Esophagus muscularis mucosa (tissue), 3 donors: ENCODE measurements around the gene RARG.

Experiments used
- POLR2A ChIP-seq: fragments of 450-650 bp; IDR thresholded peaks from one replicate; pipeline ENCODE4 v1.6.1; 2017; ENCODE audit warnings: antibody characterized with exemption, moderate library complexity, mild to moderate bottlenecking, low read depth
- TF ChIP-seq, protein P1 (sequence below), 3 experiments: fragments of 200-600 bp in 2 of 3; fragments of 450-650 bp in 1 of 3; sonication (generic) in 2 of 3; IDR thresholded peaks; one replicate each; pipeline ENCODE4 v1.5.1; 2017 to 2019; ENCODE audit warnings: antibody characterized with exemption in 3 of 3, mild to moderate bottlenecking in 2 of 3, moderate library complexity in 1 of 3

DNA sequence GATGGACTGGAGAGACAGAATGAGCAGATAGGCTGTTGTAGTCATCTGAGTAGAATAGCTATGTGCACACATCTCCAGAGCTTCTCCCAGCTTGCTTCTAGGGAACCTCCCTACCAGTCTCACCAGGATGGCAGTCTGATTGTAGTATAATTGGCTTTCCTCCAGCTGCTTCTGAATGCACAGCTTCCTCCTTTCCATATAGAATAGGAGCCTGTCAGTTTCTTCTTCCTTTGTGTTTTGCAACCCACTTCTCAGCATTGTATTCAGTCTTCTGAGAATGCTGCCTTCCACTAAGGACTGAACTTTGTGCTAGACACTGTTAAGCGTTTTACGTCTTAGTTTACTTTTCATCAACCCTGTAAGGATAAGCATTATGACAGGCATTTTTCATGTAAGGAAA, 49.1 kb downstream of the RARG start:
- TF ChIP-seq, protein P1, sequence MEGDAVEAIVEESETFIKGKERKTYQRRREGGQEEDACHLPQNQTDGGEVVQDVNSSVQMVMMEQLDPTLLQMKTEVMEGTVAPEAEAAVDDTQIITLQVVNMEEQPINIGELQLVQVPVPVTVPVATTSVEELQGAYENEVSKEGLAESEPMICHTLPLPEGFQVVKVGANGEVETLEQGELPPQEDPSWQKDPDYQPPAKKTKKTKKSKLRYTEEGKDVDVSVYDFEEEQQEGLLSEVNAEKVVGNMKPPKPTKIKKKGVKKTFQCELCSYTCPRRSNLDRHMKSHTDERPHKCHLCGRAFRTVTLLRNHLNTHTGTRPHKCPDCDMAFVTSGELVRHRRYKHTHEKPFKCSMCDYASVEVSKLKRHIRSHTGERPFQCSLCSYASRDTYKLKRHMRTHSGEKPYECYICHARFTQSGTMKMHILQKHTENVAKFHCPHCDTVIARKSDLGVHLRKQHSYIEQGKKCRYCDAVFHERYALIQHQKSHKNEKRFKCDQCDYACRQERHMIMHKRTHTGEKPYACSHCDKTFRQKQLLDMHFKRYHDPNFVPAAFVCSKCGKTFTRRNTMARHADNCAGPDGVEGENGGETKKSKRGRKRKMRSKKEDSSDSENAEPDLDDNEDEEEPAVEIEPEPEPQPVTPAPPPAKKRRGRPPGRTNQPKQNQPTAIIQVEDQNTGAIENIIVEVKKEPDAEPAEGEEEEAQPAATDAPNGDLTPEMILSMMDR (IDR thresholded peaks at IDR 0.05), result no peak
- TF ChIP-seq POLR2A, result no peak
